SK-N-SH treated with all-trans-retinoic acid at 6 μM for 48 hours (cell line): Measurements from ENCODE around the gene PRMT7.

ENCODE experiments used
- ATAC-seq: fragments of 200-7000 bp; cut with Tn5 transposase; 3 replicates; pipeline ENCODE4 v1.9.1; 2020; ENCODE audit warnings: mild to moderate bottlenecking, moderate library complexity
- BACH2 ChIP-seq: fragments of 250-450 bp; sonication (Bioruptor Pico); IDR thresholded peaks from 2 replicates; pipeline ENCODE4 v1.9.0; 2021; ENCODE audit warnings: mild to moderate bottlenecking, borderline replicate concordance
- CREB5 ChIP-seq: fragments of 250-450 bp; sonication (Bioruptor Pico); IDR thresholded peaks from 2 replicates; pipeline ENCODE4 v1.5.1; 2020; ENCODE audit warnings: low read depth, mild to moderate bottlenecking, moderate library complexity
- CSDC2 ChIP-seq: fragments of 250-450 bp; sonication (Bioruptor Pico); IDR thresholded peaks from 2 replicates; pipeline ENCODE4 v1.5.0; 2020; ENCODE audit warnings: mild to moderate bottlenecking, moderate library complexity
- CSRNP3 ChIP-seq: fragments of 250-450 bp; sonication (Bioruptor Pico); IDR thresholded peaks from 2 replicates; pipeline ENCODE4 v1.5.1; 2021; ENCODE audit warnings: mild to moderate bottlenecking, moderate library complexity
- ESRRG ChIP-seq: fragments of 250-450 bp; sonication (Bioruptor Pico); IDR thresholded peaks from 2 replicates; pipeline ENCODE4 v1.6.1; 2021; ENCODE audit warnings: mild to moderate bottlenecking
- GLIS3 ChIP-seq: fragments of 250-450 bp; sonication (Bioruptor Pico); IDR thresholded peaks from 2 replicates; pipeline ENCODE4 v1.5.0; 2020; ENCODE audit warnings: mild to moderate bottlenecking, moderate library complexity
- ISL1 ChIP-seq: fragments of 250-450 bp; sonication (Bioruptor Pico); IDR thresholded peaks from 2 replicates; pipeline ENCODE4 v2.1.2; 2022; ENCODE audit warnings: mild to moderate bottlenecking, moderate library complexity
- OSR1 ChIP-seq: fragments of 250-450 bp; sonication (Bioruptor Pico); IDR thresholded peaks from 2 replicates; pipeline ENCODE4 v1.8.0; 2022; ENCODE audit warnings: moderate library complexity, mild to moderate bottlenecking, inconsistent platforms
- PATZ1 ChIP-seq: fragments of 250-450 bp; sonication (Bioruptor Pico); IDR thresholded peaks from 2 replicates; pipeline ENCODE4 v1.8.0; 2020; ENCODE audit warnings: mild to moderate bottlenecking, moderate library complexity, borderline replicate concordance
- POU6F1 ChIP-seq: fragments of 250-450 bp; sonication (Bioruptor Pico); IDR thresholded peaks from 2 replicates; pipeline ENCODE4 v1.8.0; 2021; ENCODE audit warnings: low read depth, mild to moderate bottlenecking, moderate library complexity, borderline replicate concordance
- PPARA ChIP-seq: fragments of 250-450 bp; sonication (Bioruptor Pico); IDR thresholded peaks from 2 replicates; pipeline ENCODE4 v1.5.0; 2020; ENCODE audit warnings: mild to moderate bottlenecking, borderline replicate concordance
- RARB ChIP-seq: fragments of 250-450 bp; sonication (Bioruptor Pico); IDR thresholded peaks from 2 replicates; pipeline ENCODE4 v1.8.0; 2021; ENCODE audit warnings: mild to moderate bottlenecking, moderate library complexity
- TCF4 ChIP-seq: fragments of 250-450 bp; sonication (Bioruptor Pico); IDR thresholded peaks from 2 replicates; pipeline ENCODE4 v1.8.0; 2021; ENCODE audit warnings: mild to moderate bottlenecking, moderate library complexity, borderline replicate concordance
- TOX ChIP-seq: fragments of 250-450 bp; sonication (Bioruptor Pico); IDR thresholded peaks from 2 replicates; pipeline ENCODE4 v1.8.0; 2021; ENCODE audit warnings: mild to moderate bottlenecking, moderate library complexity, borderline replicate concordance
- TSHZ2 ChIP-seq: fragments of 250-450 bp; sonication (Bioruptor Pico); IDR thresholded peaks from 2 replicates; pipeline ENCODE4 v1.5.0; 2020; ENCODE audit warnings: mild to moderate bottlenecking, moderate library complexity
- ZC3H10 ChIP-seq: fragments of 250-450 bp; sonication (Bioruptor Pico); IDR thresholded peaks from 2 replicates; pipeline ENCODE4 v1.5.1; 2021; ENCODE audit warnings: mild to moderate bottlenecking, moderate library complexity
- ZFP30 ChIP-seq: fragments of 450-650 bp; formaldehyde crosslinking; IDR thresholded peaks from 2 replicates; pipeline ENCODE4 v1.5.0; 2022; ENCODE audit warnings: mild to moderate bottlenecking, moderate library complexity
- ZNF565 ChIP-seq: fragments of 450-650 bp; formaldehyde crosslinking; conservative IDR thresholded peaks from 2 replicates; pipeline ENCODE4 v1.5.0; 2020; ENCODE audit warnings: low read depth, mild to moderate bottlenecking, moderate library complexity
- ZNF70 ChIP-seq: fragments of 450-650 bp; formaldehyde crosslinking; IDR thresholded peaks from 2 replicates; pipeline ENCODE4 v1.5.0; 2020; ENCODE audit warnings: mild to moderate bottlenecking, moderate library complexity
- ZNF8 ChIP-seq: fragments of 450-650 bp; formaldehyde crosslinking; IDR thresholded peaks from 2 replicates; pipeline ENCODE4 v1.5.0; 2020; ENCODE audit warnings: mild to moderate bottlenecking, moderate library complexity

Gene PRMT7

GRCh38 chr16:68275611-68276191 lies 35.1 kb upstream of the PRMT7 start:
- peak; percentile 24; the same call in 2 of the 3 replicates for ATAC-seq
- no peak for TF ChIP-seq ZC3H10
- no peak for TF ChIP-seq CSDC2
- no peak for TF ChIP-seq ISL1 (CRISPR knock-in tag)
- TF ChIP-seq TCF4 (CRISPR knock-in tag), result no peak
- TF ChIP-seq ZFP30 (CRISPR knock-in tag), result no peak
- TF ChIP-seq OSR1 (CRISPR knock-in tag), result no peak
- no peak for TF ChIP-seq ESRRG (CRISPR knock-in tag)
- no peak for TF ChIP-seq CREB5 (CRISPR knock-in tag)
- no peak for TF ChIP-seq PATZ1 (CRISPR knock-in tag)
- no peak for TF ChIP-seq BACH2 (CRISPR knock-in tag)
- no peak for TF ChIP-seq RARB (CRISPR knock-in tag)
- no peak for TF ChIP-seq ZNF565 (CRISPR knock-in tag)
- no peak for TF ChIP-seq POU6F1 (CRISPR knock-in tag)
- no peak for TF ChIP-seq ZNF8 (CRISPR knock-in tag)
- TF ChIP-seq TOX, result no peak

- no peak for ATAC-seq
- no peak for TF ChIP-seq TOX
- no peak for TF ChIP-seq ZFP30 (CRISPR knock-in tag)
Observed at GRCh38 chr16:68276223-68276622, 34.6 kb upstream of the PRMT7 start.

GRCh38 chr16:68279726-68280558 lies 30.9 kb upstream of the PRMT7 start:
- ATAC-seq, result no peak
- TF ChIP-seq PPARA (CRISPR knock-in tag), result no peak
- TF ChIP-seq TOX, result no peak
- no peak for TF ChIP-seq TCF4 (CRISPR knock-in tag)
- TF ChIP-seq ZFP30 (CRISPR knock-in tag), result no peak
- no peak for TF ChIP-seq ZNF8 (CRISPR knock-in tag)

- TF ChIP-seq GLIS3 (CRISPR knock-in tag) (no peak), ZNF70 (no peak), POU6F1 (CRISPR knock-in tag) (no peak), ZNF565 (CRISPR knock-in tag) (no peak), ESRRG (CRISPR knock-in tag) (no peak), TSHZ2 (CRISPR knock-in tag) (no peak), ISL1 (CRISPR knock-in tag) (no peak), CSRNP3 (CRISPR knock-in tag) (no peak), BACH2 (CRISPR knock-in tag) (no peak)
- no peak for ATAC-seq
Observed at GRCh38 chr16:68281368-68282063, 29.3 kb upstream of the PRMT7 start.
